Measurements from ENCODE around the gene ISG15. TPM values are rescaled to one million over a fixed set of nuclear protein-coding genes. Genes with fewer than 3 reads are reported as not detected.
A peak's percentile ranks its signal among the peaks of the same experiment; 100 is the strongest.

The ISG15 gene
- total and polyA plus RNA-seq, 2 of the 13 experiments (the other 11 are each of a cell fraction or from before 2014, with no cell fraction given): 42.1 to 54.9 TPM

DNA sequence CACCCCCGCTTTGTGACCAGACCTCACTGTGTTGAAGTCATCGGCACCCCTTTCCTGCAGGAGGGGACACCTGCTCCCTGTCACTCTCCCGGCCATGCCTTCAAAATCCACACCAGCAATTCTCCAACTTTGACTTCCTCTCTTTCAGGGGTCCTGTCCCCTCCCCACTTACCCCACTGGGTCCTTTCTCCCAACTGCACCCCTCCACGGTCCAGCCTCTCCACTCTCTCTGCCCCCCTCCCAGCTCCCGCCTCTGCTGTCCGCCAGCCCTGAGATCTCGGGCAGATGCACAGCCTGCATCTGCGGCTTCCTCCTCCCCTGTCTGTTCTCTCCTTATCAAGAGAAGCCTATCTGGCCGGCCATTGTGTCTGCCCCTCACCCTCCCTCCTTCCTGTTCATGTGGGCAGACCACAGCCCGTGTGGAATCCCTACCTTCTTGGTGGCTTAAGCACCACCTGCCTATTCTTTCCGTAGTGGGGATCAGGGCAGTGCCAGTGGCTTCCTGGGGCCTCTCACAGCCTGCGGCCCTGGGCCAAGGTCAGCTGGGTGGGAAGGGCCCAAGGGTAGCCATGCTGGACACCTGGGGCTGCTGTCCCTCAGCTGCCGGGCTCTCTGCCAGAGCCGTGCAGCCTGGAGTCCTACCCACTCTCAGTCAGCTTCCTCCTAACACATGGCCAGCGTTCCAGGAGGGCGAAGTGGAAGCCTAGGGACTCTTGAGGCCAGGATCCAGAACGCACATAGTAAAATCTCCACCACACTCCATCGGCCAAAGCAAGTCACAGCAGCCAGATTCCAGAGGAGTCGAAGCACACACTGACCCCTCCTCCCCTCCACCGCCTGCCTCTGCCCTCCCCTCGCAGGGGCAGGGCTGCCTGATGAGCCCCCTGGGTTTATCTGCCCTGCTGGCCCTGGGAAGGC lies 8.3 kb upstream of the ISG15 start (continued):
- TF ChIP-seq, protein P1, sequence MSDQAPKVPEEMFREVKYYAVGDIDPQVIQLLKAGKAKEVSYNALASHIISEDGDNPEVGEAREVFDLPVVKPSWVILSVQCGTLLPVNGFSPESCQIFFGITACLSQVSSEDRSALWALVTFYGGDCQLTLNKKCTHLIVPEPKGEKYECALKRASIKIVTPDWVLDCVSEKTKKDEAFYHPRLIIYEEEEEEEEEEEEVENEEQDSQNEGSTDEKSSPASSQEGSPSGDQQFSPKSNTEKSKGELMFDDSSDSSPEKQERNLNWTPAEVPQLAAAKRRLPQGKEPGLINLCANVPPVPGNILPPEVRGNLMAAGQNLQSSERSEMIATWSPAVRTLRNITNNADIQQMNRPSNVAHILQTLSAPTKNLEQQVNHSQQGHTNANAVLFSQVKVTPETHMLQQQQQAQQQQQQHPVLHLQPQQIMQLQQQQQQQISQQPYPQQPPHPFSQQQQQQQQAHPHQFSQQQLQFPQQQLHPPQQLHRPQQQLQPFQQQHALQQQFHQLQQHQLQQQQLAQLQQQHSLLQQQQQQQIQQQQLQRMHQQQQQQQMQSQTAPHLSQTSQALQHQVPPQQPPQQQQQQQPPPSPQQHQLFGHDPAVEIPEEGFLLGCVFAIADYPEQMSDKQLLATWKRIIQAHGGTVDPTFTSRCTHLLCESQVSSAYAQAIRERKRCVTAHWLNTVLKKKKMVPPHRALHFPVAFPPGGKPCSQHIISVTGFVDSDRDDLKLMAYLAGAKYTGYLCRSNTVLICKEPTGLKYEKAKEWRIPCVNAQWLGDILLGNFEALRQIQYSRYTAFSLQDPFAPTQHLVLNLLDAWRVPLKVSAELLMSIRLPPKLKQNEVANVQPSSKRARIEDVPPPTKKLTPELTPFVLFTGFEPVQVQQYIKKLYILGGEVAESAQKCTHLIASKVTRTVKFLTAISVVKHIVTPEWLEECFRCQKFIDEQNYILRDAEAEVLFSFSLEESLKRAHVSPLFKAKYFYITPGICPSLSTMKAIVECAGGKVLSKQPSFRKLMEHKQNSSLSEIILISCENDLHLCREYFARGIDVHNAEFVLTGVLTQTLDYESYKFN (CRISPR knock-in tag; conservative IDR thresholded peaks at IDR 0.05): peak; percentile 77
- TF ChIP-seq ZSCAN29 (CRISPR knock-in tag; conservative IDR thresholded peaks at IDR 0.05): 0 out of 2 replicates have a peak, but pooled peaks have one; percentile 53
- TF ChIP-seq ZNF282 (IDR thresholded peaks at IDR 0.05; ENCODE audit: partially characterized antibody): no peak
- no peak; the same call in 1 of the 2 replicates for TF ChIP-seq IKZF5 (CRISPR knock-in tag; IDR thresholded peaks at IDR 0.05)
- peak; percentile 15; the same call in 1 of the 2 replicates for TF ChIP-seq MIER2 (CRISPR knock-in tag; IDR thresholded peaks at IDR 0.05)
- peak; percentile 69 for TF ChIP-seq CBX1 (IDR thresholded peaks at IDR 0.05; ENCODE audit: low read depth)
- TF ChIP-seq NCOA5 (CRISPR knock-in tag; IDR thresholded peaks at IDR 0.05): no peak
- no peak for TF ChIP-seq ZNF224 (CRISPR knock-in tag; IDR thresholded peaks at IDR 0.05)
- TF ChIP-seq SIX4 (CRISPR knock-in tag; IDR thresholded peaks at IDR 0.05): 0 out of 2 replicates have a peak, but pooled peaks have one; percentile 52
- TF ChIP-seq TCF7 (IDR thresholded peaks at IDR 0.05; ENCODE audit: low read depth): no peak
- peak; percentile 80; the same call in 1 of the 2 replicates for TF ChIP-seq ZNF296 (CRISPR knock-in tag; conservative IDR thresholded peaks at IDR 0.05)
- 0 out of 2 replicates have a peak, but pooled peaks have one; percentile 18 for TF ChIP-seq JUND (CRISPR knock-in tag; IDR thresholded peaks at IDR 0.05)
- no peak for TF ChIP-seq SMAD3 (CRISPR knock-in tag; IDR thresholded peaks at IDR 0.05)
- TF ChIP-seq AHR (CRISPR knock-in tag; IDR thresholded peaks at IDR 0.05): no peak
- TF ChIP-seq ZNF530 (CRISPR knock-in tag; IDR thresholded peaks at IDR 0.05; ENCODE audit: low read depth): no peak
- no peak for TF ChIP-seq ATF4 (CRISPR knock-in tag; IDR thresholded peaks at IDR 0.05)
- TF ChIP-seq PRDM4 (CRISPR knock-in tag; IDR thresholded peaks at IDR 0.05; ENCODE audit: borderline replicate concordance): no peak
- TF ChIP-seq XBP1 (CRISPR knock-in tag; IDR thresholded peaks at IDR 0.05): no peak
- TF ChIP-seq MYPOP (CRISPR knock-in tag; IDR thresholded peaks at IDR 0.05): 0 out of 2 replicates have a peak, but pooled peaks have one; percentile 46
- TF ChIP-seq ZMYM2 (CRISPR knock-in tag; IDR thresholded peaks at IDR 0.05): no peak

Measured in HepG2 (cell line).